ENCODE measurements around the gene METTL25B.

DNA sequence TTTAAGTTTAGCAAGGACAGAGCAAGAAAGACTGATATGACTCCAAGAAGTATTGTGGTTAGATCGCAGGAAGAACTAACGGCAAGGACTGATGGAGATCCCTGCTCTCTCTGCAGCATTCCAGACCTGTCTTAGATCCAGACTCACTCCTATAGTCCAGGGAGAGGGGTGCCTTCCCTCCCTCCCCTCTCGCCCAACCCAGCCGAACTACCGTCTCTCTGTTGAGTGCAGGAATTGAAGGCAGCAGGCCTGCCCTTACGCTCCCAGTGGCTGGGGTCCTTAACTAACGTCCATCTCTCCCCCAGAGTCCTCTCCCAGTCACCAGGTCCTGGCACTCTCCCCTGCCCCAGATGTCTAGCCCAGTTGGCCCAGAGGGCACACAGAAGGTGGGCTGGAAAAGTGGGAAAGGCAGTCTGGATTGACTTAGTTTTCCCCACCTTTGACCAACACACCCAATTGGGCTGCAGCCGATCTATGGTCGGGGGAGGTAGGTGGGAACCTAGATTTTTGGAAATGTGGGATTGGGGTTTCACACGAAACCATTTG lies 24.0 kb upstream of the METTL25B start:
- TF ChIP-seq, protein P1, sequence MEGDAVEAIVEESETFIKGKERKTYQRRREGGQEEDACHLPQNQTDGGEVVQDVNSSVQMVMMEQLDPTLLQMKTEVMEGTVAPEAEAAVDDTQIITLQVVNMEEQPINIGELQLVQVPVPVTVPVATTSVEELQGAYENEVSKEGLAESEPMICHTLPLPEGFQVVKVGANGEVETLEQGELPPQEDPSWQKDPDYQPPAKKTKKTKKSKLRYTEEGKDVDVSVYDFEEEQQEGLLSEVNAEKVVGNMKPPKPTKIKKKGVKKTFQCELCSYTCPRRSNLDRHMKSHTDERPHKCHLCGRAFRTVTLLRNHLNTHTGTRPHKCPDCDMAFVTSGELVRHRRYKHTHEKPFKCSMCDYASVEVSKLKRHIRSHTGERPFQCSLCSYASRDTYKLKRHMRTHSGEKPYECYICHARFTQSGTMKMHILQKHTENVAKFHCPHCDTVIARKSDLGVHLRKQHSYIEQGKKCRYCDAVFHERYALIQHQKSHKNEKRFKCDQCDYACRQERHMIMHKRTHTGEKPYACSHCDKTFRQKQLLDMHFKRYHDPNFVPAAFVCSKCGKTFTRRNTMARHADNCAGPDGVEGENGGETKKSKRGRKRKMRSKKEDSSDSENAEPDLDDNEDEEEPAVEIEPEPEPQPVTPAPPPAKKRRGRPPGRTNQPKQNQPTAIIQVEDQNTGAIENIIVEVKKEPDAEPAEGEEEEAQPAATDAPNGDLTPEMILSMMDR (conservative IDR thresholded peaks at IDR 0.05; ENCODE audit: low read depth, low read length), result no peak
- TF ChIP-seq SMC3 (IDR thresholded peaks at IDR 0.05; ENCODE audit: low read depth, low read length) (no peak), RAD21 (IDR thresholded peaks at IDR 0.05; ENCODE audit: low read length) (no peak), MXI1 (IDR thresholded peaks at IDR 0.05; ENCODE audit: borderline replicate concordance, low read depth, low read length) (no peak), POLR2A (IDR thresholded peaks at IDR 0.05; ENCODE audit: low read depth, low read length) (no peak), RCOR1 (IDR thresholded peaks at IDR 0.05; ENCODE audit: insufficient replicate concordance, low read length) (no peak), RFX5 (IDR thresholded peaks at IDR 0.05; ENCODE audit: low read depth, low read length) (no peak), MAZ (IDR thresholded peaks at IDR 0.05; ENCODE audit: borderline replicate concordance, low read depth, low read length) (no peak), FOS (IDR thresholded peaks at IDR 0.05; ENCODE audit: low read depth, low read length) (no peak), MAFK (IDR thresholded peaks at IDR 0.05; ENCODE audit: low read depth, low read length) (no peak), CEBPB (IDR thresholded peaks at IDR 0.05; ENCODE audit: low read depth, low read length) (no peak)
- TF ChIP-seq, protein P2, sequence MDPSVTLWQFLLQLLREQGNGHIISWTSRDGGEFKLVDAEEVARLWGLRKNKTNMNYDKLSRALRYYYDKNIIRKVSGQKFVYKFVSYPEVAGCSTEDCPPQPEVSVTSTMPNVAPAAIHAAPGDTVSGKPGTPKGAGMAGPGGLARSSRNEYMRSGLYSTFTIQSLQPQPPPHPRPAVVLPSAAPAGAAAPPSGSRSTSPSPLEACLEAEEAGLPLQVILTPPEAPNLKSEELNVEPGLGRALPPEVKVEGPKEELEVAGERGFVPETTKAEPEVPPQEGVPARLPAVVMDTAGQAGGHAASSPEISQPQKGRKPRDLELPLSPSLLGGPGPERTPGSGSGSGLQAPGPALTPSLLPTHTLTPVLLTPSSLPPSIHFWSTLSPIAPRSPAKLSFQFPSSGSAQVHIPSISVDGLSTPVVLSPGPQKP (IDR thresholded peaks at IDR 0.05; ENCODE audit: borderline replicate concordance, low read depth, low read length), result no peak

All from IMR-90 (cell line).